GM12891 (cell line): Measurements from ENCODE around the gene PREX1.
"Not testable (repeated sequence)": the region's sequence is repeated elsewhere in the genome, so short reads cannot be mapped to it uniquely, and the experiment has no call there.

Experiments used
- DNase-seq: peaks from one replicate; pipeline ENCODE4 v3.0.0; 2011; ENCODE audit warnings: low spot score; ENCODE audit not compliant: insufficient read length
- FAIRE-seq: peaks from 2 replicates; lab custom pipeline; 2011; peaks lifted over from hg19 to GRCh38; lab: Jason Lieb, UNC
- PAX5 ChIP-seq: IDR thresholded peaks from 2 replicates; pipeline ENCODE4 v1.6.1; 2011; ENCODE audit warnings: low read length, moderate library complexity, mild to moderate bottlenecking; ENCODE audit not compliant: insufficient read depth, severe bottlenecking
- POLR2A ChIP-seq: IDR thresholded peaks from 2 replicates; pipeline ENCODE4 v1.6.1; 2011; ENCODE audit warnings: low read depth, low read length, control low read depth
- POLR2AphosphoS5 ChIP-seq: IDR thresholded peaks from 2 replicates; pipeline ENCODE4 v1.6.1; 2011; ENCODE audit warnings: low read depth, low read length, control low read depth
- POU2F2 ChIP-seq: IDR thresholded peaks from 2 replicates; pipeline ENCODE4 v1.6.1; 2011; ENCODE audit warnings: low read depth, mild to moderate bottlenecking, control low read depth, low read length, moderate library complexity
- SPI1 ChIP-seq: IDR thresholded peaks from 2 replicates; pipeline ENCODE4 v1.6.1; 2011; ENCODE audit warnings: low read depth, low read length, control low read depth
- TAF1 ChIP-seq: IDR thresholded peaks from 2 replicates; pipeline ENCODE4 v1.6.1; 2011; ENCODE audit warnings: low read depth, low read length, control low read depth

PREX1 gene

DNA sequence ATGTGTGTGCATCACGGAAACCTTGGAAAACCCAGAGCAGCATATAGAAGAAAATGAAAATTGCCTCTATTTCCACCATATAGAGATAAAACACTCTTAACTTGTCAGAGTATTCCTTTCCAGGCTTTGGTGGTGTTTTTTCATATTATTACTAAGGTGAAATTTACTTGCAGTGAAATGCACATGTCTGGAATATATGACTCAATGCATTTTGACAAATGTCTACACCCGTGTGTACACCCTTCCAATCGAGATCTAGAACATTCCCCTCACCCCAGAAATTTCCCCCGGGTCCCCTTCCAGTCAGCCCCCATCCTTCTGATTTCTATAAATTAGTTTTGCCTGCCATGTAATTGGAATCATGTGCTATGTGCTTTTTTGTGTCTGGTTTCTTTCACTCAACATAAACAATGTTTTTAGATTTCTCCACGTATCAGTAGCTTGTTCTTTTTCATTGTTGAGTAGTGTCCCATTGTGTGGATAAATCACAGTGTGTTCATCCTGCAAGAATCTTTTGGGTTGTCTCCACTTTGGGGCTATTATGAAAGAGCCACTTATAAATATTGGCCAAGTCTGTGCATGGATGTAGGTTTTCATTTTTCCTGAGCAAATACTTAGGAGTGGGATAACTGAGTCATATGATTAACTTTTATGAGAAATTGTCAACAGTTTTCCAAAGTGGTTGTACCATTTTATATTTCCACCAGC lies 19.9 kb upstream of the PREX1 start:
- TF ChIP-seq POLR2AphosphoS5 (no peak), POLR2A (no peak), PAX5 (no peak), TAF1 (no peak), SPI1 (no peak), POU2F2 (no peak)
- no peak for DNase-seq
- no peak for FAIRE-seq

DNA sequence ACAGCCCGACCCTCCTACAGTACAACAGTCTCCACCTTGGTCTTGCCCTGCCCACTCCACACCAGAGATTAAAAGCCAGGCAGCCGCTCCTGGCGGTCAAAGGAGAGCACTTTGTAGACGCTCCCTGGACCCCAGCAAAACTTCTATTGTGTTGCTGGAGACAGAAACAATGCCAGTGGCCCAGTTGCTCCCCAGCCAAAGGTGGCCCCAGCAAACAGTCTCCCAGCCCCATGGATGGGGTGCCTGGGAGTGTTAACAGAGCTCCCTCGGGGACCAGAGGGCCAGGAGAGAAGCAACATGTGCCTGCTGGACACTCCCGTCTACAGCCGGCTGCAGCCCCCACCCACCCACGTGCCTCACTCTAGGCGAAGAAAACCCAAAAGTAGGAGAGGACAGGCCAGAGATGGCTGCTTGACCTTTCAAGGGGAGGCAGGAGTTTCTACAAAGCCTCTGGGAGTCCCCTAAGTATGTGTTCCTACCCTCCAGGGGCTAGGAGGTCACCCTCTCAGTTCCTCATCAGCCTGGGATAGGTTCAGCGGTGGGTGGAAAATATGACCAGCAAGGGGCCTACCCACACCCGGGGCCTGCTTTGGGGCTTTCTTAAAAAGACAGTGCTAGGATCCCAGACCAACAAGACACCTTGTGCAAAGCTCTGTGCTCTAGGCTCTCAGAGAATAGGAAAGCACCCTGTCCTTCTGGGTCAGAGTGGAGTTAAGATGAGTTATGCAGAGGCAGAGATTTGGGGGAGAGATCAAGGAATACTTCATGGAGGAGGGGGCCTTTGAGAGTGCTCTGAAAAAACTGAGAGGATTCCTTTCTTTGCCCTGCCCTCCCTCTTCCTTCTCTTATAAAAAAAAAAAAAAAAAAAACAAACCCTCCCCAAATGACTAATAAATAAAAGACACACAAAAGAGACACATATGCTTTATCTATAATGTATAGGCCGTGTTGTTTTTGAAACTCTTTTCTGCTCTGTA lies 19.0 kb upstream of the PREX1 start:
- DNase-seq (peak; percentile 57), FAIRE-seq (peak; percentile 75)
- TF ChIP-seq POU2F2 = peak; percentile 84
- TF ChIP-seq SPI1 = peak; percentile 98
- peak; percentile 45; the same call in 1 of the 2 replicates for TF ChIP-seq POLR2A
- peak; percentile 11; the same call in 1 of the 2 replicates for TF ChIP-seq TAF1
- TF ChIP-seq PAX5 = no peak
- peak; percentile 66; the same call in 1 of the 2 replicates for TF ChIP-seq POLR2AphosphoS5

- TF ChIP-seq SPI1 = no peak
- no peak for TF ChIP-seq PAX5
- no peak for TF ChIP-seq TAF1
- TF ChIP-seq POLR2AphosphoS5 = no peak
- no peak for TF ChIP-seq POU2F2
- no peak for TF ChIP-seq POLR2A
- FAIRE-seq = no peak
- no peak for DNase-seq
Observed at GRCh38 chr20:48845721-48846306, 18.0 kb upstream of the PREX1 start.

DNA sequence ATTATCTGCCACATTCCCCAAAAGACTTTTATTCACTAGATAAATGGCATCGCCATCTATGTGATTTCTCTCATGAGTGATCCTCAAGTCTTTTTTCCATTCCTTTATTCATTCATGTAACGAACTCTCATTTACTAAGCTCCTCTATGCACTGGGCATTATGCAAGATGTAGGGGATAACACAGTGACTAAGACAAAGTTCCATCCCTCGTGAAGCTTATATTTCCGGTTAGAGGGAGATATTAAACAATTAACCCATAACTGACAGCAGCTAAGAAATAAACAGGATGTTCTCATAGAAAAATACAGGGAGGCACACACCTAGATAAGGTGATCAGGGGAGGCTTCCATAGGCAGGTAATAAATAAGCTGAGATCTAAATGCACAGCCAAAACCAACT lies 17.2 kb upstream of the PREX1 start:
- no peak for FAIRE-seq

GRCh38 chr20:48843896-48844295 lies 16.1 kb upstream of the PREX1 start:
- not testable (repeated sequence) for FAIRE-seq, DNase-seq

More for the DNA sequence above, 17.2 kb upstream of the PREX1 start:
- no peak for TF ChIP-seq SPI1
- TF ChIP-seq POU2F2 = no peak
- TF ChIP-seq POLR2AphosphoS5 = no peak
- no peak for TF ChIP-seq PAX5
- TF ChIP-seq POLR2A = no peak
- TF ChIP-seq TAF1 = no peak
- DNase-seq = no peak

DNA sequence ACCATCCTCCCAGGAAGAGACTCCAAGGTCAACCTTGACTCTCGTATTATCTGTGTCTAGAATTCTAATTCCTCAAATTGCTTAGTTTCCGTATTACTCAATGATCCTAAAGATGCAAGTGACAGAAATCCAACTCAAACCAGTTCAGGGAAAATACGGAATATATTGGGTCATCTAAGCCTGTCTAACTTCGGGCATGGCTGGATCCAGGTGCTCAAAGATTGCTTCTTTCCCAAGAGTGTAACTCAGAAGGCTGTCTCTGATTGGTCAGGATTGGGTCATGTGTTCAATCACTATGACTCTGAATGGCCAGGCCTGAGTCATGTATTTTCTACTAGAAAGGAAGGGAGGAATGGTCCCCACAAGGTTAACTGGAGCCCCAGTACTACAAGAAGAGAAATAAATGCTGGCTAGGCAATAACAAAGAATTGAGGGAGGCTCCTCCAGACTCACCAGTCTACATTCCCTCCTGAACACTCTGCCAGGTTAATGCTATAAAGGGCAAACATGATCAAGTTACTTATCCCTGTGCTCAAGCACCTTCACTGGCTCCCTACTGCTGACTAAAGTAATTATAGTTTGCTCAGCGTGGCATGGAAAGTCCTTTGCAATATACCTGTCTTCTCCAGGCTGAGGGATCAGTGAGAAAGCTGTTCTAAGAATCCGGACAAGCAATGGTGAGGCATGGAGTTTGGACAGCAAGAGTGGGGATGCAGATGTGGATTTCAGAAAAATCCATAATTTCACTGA lies 15.4 kb upstream of the PREX1 start:
- DNase-seq (no peak), FAIRE-seq (no peak)
- TF ChIP-seq PAX5 (no peak), POLR2A (no peak), POLR2AphosphoS5 (no peak), SPI1 (no peak), TAF1 (no peak), POU2F2 (no peak)

DNA sequence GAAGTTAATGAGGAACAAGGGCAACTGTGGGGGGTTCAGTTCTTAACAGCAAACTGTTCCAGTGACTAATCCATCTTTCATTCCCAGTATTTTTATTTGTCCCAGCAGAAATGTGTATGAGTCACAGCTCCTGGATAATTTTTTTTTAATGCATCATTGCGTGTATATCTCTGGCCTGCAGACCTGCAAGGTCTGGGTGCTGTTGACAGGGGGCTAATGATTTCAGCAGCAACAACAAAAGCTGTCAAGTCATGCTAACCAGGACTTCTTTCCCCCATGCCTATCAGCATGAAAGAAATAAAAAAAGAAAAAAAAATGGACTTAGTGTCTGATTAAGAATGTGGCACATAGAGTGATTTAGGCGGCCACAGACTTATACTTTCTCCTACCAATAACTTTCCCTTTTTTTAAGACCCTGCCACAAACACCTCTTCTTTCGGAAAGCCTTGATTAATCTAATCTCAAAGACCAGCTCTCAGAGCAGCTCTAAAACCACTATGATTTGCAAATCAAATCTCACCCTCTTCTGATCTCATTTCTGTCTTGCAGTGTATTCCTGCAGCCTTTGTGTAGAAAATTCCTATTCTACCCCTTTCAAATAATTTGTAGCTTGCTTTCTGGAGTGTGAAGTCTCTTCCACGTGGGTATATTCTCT lies 14.2 kb upstream of the PREX1 start:
- FAIRE-seq = no peak
- DNase-seq = no peak
- no peak for TF ChIP-seq TAF1
- no peak for TF ChIP-seq POU2F2
- no peak for TF ChIP-seq POLR2A
- TF ChIP-seq POLR2AphosphoS5 = no peak
- TF ChIP-seq PAX5 = no peak
- TF ChIP-seq SPI1 = no peak

GRCh38 chr20:48841196-48841874 lies 13.5 kb upstream of the PREX1 start:
- TF ChIP-seq POLR2A = no peak
- no peak for TF ChIP-seq SPI1
- no peak for TF ChIP-seq PAX5
- TF ChIP-seq POU2F2 = no peak
- TF ChIP-seq POLR2AphosphoS5 = no peak
- TF ChIP-seq TAF1 = no peak
- no peak for FAIRE-seq
- DNase-seq = no peak
